Measurements from ENCODE around the gene CEP19.

DNA sequence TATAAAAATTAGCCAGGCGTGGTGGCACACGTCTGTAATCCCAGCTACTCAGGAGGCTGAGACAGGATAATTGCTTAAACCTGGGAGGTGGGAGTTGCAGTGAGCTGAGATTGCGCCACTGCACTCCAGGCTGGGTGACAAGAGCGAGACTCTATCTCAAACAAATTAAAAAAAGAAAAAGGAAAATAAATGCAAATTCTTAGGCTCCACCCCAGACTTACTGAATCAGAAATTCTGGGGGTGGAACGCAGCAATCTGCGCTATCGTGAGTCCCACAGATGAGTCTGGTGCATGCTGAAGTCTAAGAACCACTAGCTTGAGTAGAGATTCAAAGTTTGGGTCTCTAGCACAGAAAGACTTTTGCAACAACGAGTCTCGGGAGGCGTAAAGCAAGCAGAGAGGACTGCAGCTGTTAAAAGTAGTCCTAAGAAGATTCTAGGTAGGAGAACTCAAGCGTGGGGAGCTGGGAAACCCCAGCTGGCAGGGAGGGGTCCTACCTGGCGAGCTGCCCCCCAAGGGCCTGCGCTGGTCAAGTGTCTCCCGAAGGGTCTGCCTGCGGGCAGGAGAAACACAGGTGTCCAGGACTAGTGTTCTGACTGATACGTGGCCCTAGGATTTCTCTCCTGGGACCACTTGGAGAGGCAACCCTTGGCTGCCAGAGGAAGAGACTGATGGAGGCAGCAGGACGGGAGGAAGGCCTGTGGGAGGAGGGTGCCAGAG lies 21.9 kb downstream of the CEP19 start:
- TF ChIP-seq, protein P1, sequence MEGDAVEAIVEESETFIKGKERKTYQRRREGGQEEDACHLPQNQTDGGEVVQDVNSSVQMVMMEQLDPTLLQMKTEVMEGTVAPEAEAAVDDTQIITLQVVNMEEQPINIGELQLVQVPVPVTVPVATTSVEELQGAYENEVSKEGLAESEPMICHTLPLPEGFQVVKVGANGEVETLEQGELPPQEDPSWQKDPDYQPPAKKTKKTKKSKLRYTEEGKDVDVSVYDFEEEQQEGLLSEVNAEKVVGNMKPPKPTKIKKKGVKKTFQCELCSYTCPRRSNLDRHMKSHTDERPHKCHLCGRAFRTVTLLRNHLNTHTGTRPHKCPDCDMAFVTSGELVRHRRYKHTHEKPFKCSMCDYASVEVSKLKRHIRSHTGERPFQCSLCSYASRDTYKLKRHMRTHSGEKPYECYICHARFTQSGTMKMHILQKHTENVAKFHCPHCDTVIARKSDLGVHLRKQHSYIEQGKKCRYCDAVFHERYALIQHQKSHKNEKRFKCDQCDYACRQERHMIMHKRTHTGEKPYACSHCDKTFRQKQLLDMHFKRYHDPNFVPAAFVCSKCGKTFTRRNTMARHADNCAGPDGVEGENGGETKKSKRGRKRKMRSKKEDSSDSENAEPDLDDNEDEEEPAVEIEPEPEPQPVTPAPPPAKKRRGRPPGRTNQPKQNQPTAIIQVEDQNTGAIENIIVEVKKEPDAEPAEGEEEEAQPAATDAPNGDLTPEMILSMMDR (IDR thresholded peaks at IDR 0.05 in 4 of 5, conservative IDR thresholded peaks at IDR 0.05 in 1 of 5) = no peak
- TF ChIP-seq POLR2A (IDR thresholded peaks at IDR 0.05) = no peak

Measured in gastrocnemius medialis (tissue), 4 donors.